GM10847 (cell line): ENCODE results near the gene RAB35.

Experiments
- POLR2A ChIP-seq: IDR thresholded peaks from 2 replicates; pipeline ENCODE4 v1.6.1; 2011; ENCODE audit not compliant: insufficient read length; ENCODE audit errors: extremely low read depth

Gene RAB35

DNA sequence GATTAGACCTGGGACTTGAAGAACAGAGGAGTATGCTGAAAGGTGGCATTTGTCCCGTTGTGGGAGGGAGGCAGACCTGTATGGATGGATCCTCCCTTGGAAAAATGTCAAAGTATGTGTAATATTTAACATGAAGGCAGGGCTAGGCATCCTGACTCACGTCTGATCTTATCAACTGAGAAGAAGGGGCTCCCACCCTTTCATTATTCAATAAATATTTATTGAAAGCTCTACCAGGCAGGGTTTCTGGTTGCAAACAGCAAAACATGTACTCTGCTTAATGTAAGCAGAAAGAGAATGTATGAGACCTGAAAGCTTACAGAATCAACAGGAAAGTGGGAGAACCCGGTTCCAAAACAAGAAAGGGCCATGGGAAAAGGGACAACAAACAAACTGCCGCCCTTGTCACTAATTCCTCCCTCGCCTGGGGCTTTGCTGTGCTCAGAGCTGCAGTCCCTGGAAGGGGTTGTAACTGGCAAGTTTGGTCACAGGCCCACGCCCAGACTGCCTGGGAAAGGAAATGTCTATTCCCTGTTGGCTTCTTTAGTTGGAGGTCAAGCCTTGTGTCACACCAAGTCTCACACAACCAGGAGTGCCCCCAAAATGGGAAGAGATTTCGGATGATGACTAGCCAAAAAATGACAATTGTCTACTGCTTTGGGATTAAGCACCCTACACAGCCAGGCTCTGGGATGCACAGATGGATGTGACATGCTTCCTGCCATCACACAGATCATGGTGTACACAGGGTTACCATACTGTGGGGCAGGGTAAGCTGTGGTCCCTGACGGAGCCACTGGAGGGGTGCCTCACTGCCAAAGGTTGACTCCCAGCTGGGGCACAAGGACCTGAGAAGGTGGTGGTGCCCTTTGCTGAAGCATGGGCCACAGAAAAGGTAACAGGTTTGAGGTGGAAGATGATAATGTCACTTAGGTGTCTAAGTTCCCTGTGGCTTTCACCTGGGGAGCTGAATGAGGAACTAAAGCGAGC lies 36.8 kb downstream of the RAB35 start:
- TF ChIP-seq POLR2A: no peak

DNA sequence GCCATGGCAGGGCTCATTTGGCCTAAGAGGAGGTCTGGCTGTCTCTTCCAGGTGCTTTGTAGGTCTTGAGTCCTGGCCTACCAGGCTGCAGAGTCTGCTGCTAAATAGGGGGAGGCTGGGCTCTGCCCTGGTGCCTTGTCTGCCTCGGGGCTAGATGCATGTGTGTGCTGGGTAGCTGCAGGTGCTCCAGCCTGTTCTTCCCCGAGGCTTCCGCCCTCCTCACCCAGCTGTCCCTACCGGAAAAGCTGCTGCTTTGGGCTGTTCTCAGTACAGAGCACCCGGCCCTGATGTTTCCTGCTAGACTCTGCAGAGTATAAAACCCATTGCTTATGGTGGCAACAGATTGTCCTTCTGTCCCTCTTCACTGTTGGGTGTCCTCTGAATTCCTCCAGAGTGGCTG lies 37.7 kb downstream of the RAB35 start:
- no peak for TF ChIP-seq POLR2A

DNA sequence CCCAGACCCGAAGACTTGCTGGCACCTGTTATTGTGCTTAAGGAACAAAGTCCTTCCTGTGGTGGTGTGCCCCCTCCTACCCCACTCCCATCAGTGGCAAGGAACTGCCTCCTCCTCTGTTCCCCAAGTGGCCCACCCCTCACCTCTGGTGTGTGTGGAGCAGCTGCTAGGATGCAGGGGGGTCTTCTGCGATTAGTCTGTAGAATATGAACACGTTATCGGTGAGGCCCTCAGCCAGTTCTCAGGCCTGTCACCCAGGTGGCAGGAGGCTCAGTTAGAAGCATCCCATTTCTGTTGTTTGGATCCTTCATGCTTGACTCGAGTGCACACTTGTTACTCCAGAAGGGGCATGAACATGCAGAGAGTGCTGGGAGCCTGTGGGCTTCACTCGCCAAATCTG lies 39.3 kb downstream of the RAB35 start:
- TF ChIP-seq POLR2A: no peak

DNA sequence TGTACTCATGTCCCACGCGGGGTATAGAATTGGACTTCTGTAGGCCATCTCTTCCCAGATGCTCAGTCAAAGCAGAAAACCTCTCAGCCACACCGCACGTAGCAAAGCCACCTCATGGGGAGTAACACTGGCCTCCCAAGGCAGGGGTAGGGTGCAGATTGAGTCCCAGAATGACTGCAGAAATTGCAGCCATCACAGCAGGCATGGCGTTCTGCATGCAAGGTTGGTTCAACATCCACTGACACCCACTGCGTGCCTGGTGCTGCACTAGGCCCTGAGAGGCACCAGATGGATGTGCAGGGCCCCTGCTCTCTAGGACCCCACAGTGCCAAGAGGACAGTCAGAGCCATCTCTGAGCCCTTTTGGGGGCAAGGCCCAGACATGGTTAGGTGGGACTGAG lies 39.9 kb downstream of the RAB35 start:
- no peak for TF ChIP-seq POLR2A

DNA sequence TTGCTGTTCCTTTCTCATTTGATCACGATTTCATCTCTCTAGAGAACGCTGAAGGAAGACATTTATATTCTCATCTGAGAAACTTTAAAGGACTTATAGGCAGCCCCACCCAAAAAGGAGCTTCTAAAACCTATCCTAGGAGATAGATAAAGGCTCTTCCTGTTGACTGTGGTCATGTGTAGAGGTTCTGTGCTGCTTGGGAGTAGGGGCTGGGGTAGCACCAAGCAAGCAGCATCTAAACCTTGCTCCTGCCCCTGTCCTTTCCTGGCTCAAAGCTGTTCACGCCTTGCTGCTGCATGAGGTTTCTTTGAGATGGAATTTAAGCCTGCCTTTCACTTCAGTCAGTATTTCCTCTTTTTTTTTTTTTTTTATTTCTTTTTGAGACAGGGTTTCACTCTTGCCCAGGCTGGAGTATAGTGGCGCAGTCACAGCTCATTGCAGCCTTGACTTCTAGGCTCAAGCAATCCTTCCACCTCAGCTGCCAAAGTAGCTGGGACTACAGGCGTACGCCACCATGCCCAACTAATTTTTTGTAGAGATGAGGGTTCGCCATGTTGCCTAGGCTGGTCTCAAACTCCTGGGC lies 41.4 kb downstream of the RAB35 start:
- TF ChIP-seq POLR2A: no peak

DNA sequence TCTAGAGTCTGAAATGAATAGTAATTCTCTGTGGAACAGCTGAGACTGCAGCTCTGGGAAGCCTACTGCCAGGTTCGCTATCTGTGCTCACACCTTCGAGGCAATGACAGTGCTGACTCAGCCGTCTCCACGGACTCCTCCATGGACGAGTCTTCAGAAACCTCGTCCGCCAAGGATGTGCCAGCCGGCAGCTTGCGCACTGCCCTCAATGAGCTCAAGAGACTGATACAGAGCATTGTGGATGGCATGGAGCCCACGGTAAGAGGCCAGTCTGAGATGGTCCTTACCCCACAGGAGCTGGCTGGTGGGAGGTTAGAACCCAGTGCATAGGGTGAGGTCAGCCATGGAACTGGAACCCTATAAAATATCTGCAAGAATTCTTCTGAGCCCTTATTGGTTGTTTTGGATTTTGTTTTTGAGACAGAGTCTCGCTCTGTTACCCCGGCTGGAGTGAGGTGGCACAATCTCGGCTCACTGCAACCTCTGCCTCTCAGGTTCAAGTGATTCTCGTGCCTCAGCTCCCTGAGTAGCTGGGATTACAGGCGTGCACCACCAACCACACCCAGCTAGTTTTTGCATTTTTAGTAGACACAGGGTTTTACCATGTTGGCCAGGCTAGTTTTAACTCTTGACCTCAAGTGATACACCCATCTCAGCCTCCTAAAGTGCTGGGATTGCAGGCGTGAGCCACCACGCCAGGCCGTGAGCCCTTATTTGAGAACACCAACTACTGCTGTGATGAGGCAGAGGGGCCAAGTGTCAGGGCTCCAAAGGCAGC lies 43.9 kb downstream of the RAB35 start:
- no peak for TF ChIP-seq POLR2A

DNA sequence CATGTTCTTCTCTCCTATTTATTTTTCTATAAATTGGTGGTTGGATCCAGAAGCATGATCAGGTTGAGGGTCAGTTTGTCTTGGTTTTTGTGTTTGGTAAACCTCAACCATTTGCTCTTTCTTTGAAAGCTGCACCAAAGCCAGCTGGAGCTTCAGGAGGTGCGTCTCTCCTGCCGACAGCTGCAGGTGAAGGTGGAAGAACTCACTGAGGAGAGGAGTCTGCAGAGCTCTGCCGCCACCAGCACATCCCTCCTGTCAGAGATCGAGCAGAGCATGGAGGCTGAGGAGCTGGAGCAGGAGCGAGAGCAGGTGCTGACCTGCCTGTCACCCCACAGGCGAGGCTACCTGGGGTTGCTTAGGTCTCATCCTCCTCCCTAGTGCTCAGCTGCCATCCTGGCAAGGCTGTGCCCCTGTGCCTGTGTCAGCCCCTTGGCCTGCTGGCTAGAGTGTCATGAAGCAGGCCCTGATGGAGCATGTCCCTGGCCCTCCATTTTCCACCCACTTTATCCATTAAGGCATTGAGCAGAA lies 45.0 kb downstream of the RAB35 start:
- no peak for TF ChIP-seq POLR2A

DNA sequence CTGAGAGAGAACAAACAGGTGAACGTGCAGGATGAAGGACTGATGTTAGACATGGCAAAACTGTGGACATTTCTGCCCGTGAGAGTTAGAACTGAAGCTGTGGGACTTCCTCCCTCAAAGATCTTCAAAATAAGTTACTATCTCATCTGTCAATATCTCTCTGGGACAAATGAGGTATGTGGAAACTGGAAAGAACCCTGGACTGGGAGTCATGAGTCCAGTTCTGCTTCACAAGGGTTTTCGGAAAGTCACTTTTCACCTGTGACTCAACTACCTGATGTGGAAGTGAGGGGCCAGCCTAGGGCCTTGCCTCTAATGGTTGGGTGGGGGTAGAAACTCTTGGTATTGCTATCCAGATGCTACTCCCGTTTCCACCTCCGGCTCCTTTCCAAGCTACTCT lies 47.3 kb downstream of the RAB35 start:
- TF ChIP-seq POLR2A: no peak

DNA sequence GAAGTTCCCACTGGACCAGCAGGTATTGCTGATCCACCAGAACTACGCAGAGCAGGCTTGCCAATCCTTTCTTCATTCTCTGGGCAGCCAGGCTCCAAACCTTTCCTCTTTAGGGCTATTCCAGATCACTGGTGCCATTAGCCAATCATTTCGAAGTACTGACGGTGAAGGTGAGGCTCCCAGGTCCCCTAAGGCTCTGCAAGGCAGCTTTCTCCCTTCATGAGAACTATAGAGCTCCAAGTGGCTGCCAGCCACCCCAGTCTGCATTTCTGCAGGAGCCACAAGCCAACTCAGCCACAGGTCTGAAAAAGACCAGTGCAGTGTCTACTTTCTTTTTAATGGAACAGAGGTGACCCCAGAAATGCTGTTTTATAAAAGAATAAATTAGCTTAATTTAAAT lies 48.7 kb downstream of the RAB35 start:
- TF ChIP-seq POLR2A: no peak

DNA sequence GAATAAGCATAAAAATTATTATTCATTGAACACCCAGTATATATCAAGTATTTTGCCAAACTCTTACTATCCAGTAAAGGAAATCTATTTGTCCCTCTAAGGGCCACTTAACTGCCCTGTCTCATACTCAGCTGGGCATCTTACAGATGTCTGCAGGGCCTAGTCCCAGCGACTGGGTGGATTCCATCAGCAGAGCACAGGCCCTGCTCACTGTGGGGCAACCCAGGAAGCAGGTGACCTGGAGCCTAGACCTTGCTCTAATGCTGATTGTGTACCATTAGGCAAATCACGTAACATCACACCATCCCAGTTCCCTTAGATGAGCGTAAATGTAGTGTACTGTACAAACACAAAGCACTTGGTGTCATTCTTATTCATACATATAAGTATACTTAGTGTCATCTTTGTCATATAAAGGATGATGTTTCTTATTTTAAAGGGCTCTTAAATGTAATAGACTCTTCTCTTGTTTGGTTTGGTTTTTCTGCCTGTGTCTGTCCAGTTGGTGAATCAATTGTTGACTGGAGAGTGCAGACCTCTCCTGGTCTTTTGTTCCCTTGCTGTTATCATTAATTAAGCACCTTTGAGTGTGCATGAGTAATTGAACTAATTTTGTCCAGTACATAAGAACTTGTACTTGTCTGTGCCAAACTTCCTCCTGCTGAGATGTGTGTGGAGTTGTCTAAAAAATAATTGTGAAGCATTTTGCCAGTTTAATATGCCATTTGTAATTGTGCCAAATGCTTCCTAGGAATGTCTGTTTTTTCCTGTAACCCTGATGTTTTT lies 49.3 kb downstream of the RAB35 start:
- no peak for TF ChIP-seq POLR2A

DNA sequence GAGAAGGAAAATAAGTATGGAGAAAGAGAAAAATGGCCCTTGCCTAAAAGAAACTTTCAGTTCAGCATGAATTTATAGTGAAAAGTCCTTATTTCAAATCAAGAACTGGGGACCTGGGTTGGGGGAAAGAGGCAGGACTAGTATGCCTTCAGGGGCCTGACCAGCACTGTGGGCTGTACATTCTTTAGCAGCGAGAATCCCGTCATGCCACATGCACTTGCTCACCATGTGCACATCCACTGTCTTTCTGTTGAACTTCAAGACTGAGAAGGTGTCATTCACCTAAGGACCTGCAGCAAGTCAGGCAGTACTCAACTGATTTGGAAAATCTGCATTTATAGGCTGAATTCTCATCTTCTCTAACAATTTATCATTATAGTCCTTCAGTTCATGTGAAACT lies 50.2 kb downstream of the RAB35 start:
- no peak for TF ChIP-seq POLR2A

DNA sequence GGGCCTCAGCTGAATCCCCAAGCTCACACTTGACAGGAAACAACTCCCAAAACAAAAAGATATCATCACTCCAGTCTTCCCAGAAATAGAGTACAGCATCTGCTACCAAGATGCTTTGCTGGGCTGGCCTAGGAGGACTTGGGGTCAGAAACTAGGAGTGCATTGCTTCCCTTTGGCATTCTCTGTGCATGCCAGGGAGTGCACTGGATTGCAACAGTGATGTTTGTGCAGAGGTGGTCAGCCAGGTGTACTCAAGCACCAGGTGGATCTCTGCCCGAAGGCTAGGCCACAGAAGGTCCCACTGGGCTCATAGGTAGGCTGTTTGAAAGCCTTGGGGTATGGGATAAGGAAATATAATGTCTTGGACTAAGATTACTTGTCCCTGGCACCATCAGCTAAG lies 51.1 kb downstream of the RAB35 start:
- no peak for TF ChIP-seq POLR2A

DNA sequence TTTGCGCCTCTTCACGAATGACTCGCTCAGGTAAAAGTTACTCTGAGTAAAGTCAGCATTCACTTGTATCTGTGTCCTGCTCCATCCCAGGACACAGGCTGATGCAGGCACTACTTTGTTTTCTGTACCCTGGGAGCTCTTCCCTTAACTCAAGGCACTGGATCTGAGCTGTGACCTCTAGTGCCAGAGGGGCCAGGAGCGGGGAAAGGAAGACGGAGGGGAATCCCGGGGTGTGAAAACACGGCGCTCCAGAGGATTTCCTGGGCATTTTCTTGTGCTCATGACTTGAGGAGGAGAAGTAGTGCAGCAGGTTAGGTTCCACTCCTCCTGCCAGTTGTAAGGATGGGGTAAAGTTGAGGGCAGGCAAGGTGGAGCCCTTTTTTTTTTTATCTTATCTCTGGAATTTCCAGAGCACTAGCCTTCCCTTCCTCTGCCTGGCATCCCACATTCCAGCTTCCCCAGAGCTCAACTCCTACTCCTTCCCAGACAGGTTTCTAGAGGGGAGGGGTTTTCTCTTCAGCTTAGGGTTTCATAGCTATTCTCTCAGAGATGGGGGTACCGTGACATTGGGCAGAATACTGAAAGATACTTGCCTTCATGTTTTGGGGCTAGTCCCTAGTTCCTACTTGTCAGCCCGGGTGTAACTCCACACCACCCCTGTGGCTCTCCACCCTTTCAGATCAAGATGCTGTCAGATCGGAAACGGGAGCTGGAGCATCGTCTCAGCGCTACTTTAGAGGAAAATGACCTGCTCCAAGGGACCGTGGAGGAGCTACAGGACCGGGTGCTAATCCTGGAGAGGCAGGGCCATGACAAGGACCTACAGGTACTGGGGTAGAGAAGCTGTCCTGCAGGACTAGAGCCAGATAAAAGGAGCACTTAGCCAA lies 52.3 kb downstream of the RAB35 start:
- no peak for TF ChIP-seq POLR2A
